NK-92 (cell line): Measurements from ENCODE around the gene UTS2R.

ENCODE experiments used
- DNase-seq: peaks from one replicate; lab custom pipeline; 2025; ENCODE audit not compliant: unreplicated experiment; lab: John Stamatoyannopoulos, UW

Gene UTS2R

DNA sequence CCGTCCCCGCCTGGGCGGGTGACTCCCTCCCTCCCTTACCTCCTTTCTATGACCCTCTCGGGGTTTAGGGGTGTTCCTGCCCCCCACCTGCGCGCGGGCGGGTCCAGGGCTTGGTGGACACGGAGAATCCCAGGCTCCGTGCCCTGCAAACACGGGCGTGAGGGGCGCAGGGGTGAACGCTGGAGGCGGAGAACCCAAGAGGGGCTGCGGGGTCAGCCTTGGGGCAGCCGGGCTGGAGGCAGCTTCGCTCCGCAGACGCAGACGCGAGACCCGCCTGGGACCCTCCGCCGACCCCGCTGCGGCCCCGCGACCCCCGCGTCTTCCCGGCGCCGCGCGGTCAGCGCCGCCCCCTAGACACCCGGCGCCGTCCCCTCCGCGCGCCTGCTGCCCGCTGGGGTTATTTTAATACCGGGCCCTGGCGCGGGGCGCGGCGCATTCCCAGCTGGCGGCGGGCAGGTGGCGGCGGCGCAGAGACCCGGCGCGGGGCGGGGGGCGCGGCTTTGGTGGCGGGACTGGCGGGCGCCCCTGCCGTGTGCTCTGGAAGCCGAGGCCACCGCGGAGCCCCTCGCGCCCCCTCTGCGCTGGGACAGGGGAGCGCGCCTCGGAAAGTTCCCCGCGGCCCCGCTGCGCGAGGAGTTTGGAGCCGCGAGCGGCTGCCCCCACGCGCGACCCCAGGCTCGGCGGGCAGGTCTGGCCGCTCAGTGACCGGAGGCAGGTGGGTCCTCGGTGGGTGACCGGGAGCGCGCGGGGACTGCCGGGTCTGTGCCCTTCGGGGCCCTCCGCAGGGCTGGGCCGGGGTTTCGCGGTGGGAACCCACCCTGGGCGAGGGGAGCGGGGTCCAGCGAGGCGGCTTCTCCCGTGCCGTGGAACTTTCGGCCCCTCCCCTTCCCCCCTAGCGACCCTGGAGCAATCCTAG is at the start of gene UTS2R:
Gene UTS2R, plus strand, starts transcription at position 433 of the 916 bp plus-strand sequence. CDS start 2,560 bp downstream, outside the sequence.
- DNase-seq, result no peak

DNA sequence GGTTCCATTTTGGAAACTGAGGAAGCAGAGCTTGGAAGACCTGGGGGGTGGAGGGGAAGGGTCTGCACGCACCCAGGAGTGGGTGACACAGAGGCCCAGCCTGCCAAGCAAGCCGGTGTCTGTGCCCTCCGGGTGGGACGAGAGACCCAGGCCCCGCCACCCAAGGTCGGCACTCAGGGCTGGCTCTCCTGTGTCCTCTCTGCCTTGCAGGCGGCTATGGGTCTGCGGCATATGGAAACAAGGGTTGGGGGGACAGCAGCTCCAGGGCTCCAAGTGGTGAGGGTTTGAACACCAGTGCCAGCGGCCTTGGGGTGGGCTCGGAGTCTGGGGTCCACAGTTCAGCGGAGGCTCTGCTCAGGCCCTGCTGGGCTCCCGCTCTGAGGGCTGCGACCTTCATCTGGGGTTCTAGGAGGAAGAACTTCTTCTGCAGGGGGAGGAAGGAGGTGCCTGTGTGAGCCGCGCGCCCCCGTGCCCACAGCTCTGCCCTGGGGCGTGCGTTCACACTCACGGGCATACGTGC is 49.6 kb upstream of the UTS2R start:
- DNase-seq, result no peak

DNA sequence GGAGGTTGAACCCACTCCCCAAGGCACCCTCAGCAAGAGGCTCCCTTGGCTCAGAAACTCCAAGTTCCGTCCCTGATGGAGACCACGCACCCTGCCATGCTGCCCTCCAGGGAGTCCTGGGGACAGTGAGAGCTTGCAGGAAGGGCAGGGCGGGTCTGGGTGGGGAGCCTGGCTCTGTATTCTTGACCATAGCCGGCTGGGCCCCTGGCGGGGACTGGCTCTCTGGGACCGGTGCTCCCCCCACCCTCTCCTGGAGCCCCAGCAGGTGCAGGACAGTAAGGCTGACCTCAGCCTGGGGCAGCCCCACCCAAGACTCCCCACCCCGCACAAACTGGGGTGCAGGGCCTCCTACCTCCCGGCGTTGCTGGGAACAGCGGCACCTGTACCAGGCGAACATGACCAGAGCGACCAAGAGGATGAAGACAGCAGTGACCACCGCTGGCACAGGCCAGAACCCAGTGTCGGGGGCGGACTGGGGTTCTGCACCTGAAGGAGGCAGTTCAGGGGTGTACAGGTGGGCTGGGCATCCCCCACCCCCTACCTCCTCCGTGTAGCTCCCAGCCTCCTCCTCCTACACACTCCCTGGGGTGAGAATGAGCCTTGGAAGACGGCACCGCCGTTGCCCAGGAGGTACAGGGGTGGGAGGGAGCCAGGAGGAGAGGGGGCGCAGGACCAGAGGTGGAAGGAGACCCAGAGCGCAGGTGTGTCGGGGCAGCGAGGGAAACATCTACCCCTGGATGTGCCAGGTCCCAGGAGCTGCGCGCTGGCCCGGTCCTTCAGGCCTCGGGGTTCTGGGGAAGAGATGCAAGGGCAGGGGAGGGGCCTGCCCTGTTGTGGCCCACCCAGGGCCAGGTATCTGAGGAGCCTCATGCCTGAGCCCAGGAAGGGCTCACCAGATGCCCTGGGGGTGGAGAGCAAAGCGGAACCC is 48.8 kb upstream of the UTS2R start:
- DNase-seq, result no peak

DNA sequence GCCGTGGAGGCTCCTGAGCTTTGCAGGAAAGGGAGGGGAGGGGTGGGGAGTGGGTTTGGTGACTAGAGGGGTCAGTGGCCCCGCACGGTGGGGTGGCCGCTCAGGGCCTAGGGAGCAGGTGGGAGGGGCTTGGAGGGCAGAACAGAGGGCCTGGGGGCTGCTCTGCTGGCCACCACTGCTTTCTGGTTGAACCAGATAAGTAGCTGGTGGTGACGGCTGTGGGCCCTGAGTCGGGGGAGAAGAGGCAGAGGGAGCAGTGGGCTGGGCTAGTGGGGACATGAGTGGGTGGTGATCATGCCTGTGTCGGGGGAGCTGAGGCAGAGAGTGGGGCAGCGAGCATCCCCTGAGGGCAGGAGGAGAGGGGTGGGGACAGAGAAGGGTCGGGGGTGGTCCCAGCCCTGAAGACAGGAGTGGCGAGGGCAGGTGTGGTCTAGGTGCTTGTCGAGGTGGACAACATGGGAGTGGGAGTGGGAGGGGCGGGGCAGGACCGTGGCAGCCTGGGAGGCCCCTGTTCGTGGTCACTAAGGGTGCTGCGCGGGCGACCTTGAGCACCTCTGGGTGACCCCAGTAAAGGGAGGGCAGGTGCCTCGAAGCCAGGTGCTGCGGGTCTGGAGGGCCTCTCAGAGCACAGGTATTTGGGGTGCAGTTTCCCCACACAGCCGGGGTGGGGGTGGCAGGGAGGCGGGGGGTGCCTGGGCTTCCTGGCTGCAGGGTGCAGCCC is 47.9 kb upstream of the UTS2R start:
- no peak for DNase-seq

DNA sequence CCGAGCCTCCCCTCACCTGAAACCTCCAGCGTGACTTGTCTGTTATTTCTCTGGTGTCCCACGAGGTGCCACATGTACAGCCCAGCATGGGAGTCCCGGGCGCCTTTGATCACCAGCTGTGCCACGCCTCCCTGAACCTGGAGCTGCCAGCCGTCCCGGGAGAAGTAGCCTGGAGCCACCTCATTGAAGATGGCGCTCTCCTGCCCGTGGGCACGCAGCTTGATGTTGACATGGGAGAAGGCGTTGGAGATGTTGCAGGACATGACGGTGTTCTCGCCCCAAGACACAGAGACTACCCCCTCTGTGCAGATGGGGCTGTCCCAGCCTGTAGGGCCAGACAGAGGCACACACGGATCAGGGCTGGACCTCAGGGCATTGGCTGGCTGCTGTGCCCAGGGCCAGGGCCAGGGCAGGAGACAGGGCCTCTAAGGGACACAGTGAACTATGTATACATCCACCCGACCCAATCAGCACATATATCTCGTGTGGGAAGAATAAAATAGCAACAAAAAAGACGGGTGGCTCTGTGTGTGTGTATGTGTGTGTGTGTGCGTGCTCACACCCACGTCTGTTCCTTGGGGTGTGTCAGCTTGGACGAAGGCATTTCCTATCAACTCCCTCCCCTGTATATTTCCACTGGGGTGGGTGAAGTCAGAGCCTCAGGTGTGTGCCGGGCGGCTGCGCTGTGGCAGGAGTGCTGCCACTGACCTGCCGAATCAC is 46.8 kb upstream of the UTS2R start:
- DNase-seq, result no peak

DNA sequence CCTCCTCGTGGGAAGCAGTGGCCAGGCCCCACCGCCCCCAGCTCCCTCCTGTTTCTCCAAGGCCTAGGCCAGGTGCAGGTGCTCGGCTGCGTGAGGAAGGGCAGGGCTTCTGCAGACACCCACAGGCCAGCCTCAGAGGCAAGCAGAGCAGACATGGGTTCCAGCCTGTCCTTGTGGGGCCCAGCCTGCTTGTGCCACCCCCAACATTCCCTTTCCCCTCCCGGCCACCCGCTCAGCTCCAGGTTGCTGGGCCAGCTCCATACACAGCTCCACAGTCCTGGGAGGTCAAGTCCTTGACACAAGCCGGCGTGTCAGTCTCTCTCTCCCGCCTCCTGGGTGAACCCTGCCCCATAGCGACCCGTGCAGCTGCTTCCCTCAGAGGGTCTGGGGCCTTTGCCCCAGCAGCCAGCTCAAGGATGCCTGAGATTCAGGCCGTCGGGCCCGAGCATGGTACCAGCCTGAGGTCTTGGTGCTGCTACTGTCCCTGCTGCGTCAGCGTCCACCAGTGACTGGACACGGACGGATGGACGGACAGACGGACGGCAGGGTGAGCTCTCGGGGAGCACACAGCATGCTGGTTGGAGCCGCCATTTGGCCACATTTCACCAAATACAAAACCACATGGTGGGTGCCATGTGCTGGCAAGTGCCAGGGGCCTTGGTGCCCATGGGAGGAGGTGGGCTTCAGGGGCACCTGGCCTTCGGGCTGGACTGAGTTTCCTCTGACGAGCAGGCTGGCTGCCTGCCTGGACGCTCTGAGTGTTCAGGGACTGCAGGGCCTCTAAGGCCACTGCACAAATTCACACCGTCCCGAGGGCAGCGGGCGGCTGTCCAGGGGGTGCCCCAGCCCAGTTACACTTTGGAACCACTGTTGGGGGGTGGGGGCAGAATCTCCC is 46.0 kb upstream of the UTS2R start:
- DNase-seq, result no peak

DNA sequence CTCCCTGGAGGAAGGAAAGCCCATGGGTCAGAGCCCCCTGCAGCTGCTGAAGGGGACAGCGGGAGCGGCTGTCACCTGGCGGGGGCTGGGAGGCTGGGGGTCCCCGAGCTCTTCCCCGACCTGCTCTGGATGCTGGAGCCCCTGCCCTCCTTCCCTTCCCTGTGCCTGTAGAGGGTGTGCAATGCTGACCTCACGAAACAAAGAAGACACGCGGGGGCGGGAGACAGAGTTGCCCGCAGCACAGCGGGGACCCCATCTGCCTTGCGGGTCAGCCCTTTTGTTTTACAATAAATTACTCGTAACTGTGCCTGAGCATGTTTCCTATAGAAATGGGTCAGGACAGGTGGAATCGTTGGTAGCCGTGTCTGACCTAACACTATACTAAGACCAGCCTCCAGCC is 44.3 kb upstream of the UTS2R start:
- DNase-seq, result no peak

DNA sequence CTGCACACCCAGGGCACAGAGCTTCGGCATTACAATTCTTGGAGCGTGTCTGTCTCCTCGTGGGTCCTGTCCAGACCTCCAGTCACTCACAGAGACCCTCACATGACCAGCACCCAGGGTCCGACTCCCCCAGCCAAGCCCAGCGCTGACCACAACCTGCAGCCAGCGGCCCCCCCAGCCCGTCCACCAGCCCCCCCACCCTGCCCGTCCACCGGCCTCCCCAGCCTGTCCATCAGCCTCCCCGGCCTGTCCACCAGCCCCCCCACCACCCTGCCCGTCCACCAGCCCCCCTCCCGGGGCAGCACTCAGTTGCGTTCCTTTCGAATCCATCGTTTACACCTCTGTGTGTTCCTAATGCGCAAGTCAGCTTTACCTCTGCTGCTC is 43.8 kb upstream of the UTS2R start:
- no peak for DNase-seq

DNA sequence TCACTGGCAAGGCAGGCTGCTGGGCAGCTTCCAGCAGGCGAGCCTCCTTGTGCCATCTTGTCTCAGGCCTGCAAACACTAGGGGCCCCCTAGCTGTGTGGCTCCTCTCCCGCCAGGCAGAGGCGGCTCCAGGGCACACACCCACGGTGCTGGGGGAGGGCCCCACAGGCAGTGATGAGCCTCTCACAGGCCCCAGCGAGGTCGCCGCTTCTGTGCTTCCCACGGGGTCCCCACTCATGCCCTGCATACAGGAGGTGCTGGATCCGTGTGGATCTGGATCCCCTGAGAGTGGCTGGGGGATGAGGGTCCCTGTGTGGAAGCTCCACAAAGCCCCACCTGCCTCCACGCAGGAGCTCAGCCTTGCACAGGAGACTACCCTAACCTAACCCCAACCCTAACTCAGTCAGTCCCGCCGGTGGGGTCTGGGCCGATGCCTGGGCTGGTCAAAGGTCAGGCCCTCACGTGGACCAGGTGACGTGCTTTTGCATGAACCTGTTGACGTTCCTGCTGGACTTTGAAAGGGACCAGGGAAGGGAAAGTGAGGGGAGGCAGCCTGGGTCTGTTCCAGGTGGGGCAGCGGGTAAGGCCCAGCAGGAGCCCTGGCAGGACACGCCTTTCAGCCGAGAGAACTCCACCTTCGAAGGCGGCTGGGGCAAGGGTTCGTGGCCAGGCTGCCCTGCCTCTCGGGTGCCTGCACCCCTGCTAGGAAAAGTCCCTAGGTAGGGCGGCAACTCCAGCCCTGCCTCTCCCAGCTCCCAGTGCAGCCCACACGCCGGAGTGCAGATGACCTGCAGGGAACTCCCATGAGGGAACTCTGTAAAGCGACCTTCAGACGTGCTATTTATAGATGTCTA is 43.2 kb upstream of the UTS2R start:
- no peak for DNase-seq

DNA sequence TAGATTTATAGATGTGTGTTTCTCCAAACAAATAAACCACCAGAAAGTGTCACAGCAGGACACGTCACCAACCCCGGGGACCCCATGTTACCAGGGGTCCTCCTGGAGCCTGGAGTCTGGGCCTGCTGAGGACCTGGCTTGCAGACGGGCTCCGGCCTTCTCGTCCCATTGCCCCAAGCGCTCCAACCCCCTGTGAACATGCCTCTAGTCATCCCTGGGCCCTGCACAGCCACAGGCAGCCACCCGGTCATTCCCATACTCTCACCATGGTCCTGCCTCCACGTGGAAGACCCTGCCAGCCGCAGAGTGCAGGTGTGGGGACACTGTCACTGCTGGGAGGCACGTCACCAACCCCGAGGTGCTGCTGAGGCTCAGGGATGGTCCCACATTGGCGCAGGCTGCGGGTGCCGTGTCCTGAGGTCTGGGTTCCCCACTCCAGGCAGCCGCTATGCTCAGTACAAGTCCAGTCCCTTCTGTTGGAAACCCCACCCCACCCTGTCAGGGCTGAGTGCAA is 42.5 kb upstream of the UTS2R start:
- no peak for DNase-seq

DNA sequence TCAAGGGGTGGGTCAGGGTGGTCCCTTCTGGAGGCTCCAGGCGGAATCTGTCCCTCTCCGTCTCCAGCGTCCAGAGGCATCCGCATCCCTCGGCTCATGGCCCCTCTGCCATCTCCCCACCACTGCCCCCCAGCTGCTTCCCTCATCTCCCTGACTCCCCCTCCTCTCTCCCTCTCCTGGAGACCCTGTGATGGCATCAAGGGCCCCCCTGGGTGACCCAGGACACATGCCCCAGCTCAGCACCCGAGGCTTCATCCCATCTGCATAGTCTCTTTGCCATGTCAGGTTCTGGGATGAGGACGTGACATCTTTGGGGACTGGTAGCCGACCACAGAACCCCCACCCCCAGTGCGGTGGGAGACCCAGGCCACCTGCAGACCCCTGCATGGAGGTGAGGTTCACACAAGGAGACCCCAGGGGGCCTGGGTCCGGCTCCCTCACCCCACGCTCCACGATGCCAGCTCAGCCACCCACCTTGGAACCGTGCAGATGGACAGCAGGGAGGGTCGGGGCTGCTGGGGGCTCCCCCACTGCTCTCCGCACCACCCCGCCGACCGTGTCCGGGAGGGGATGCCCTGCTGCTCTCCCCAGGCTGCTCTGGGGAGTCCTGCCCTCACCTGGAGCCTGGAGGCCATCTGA is 41.8 kb upstream of the UTS2R start:
- no peak for DNase-seq

DNA sequence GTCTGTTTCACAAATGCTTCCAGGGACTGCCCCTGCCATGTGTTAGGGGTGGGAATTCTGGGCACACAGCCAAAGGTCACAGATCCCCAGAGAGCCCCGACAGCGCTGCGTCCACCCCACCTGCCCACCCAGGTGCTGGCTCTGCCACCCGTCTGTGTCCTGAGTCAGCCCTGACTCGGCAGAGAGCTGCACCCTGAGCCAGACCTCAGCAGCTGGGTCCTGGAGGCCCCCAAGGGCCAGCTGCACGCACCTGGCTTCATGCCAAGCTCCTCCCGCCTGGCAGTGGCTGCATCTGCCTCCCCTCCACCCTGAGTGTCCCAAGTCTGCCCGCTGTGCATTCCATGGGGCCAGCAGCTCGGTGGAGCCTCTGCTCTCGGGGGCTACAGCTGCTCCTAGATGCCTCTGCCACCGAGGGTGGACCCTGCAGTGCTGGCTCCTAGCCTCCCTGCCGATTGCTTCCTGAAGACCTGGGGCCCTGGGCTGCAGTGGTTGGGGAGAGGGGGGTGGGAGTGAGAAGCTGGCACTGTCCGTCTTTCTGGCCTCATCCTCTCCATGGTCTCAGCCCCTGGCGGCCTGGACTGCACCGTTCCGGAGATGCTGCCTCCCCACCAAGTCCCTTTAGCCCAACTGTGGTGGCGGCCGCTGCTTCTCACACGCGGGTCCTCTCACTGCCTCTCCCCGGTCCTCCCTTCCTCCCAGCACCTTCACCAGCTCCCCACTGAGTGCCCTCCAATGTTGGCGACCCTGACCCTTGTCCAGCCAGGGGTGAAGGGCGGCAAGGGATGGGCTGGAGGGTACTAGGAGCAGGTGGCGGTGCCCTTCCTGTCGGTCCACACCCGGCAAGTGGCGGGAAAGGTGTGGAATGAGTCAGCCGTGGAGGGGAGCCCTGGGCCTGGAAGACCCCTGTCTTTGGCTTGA is 41.0 kb upstream of the UTS2R start:
- no peak for DNase-seq

DNA sequence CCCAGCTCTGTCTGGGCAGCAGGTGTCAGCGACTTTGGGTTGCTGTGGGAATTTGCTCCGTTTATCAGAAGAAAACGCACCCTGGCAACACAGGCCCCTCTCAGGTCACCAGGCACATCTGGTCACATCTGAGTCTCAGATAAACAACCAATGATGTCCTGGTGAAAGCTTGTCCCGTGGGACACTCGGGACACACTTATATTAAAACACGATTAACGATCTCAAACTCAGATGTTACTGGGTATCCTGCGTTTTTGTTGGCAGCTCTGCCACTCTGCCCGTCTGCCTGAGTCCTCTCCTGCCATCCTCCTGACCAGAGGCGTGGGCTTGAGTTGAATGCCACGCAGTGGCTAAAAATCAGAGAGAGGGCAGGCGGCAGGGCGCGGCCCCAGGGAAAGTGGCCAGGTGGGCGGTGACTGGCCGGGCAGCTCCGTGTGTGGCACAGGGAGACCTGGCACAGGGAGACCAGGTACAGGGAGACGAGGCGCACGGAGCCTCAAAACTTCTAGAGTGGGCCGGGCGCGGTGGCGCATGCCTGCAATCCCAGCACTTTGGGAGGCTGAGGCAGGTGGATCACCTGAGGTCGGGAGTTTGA is 40.1 kb upstream of the UTS2R start:
- no peak for DNase-seq

DNA sequence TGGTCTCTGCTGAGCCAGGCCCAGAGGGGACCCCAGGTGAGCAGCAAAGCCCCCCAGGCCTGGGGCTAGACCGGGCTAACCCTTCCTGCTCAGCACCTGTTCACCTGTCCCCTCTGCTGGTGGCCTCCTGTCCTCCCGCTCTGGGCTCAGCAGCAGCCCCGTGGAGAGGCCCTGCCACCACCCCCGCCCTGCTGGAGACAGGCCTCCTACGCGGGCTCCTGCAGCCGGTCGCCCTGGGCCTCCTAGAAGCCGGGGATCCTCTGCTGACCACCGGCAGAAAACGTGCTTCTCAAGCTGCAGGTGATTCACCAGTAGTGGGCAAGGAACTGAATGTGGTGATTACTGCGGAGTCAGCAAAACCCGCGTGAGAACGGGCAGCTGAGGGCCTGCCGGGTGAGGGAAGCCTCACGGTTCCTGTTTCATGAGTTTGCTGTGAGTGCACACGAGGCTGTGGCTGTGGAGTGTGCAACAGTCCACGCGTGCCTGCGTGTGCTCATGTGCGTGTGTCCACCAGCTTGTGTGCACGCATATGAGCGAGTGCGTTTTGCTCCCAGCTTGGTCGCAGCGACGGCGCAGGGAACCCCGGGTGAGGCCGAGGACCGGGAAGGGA is 38.8 kb upstream of the UTS2R start:
- no peak for DNase-seq

DNA sequence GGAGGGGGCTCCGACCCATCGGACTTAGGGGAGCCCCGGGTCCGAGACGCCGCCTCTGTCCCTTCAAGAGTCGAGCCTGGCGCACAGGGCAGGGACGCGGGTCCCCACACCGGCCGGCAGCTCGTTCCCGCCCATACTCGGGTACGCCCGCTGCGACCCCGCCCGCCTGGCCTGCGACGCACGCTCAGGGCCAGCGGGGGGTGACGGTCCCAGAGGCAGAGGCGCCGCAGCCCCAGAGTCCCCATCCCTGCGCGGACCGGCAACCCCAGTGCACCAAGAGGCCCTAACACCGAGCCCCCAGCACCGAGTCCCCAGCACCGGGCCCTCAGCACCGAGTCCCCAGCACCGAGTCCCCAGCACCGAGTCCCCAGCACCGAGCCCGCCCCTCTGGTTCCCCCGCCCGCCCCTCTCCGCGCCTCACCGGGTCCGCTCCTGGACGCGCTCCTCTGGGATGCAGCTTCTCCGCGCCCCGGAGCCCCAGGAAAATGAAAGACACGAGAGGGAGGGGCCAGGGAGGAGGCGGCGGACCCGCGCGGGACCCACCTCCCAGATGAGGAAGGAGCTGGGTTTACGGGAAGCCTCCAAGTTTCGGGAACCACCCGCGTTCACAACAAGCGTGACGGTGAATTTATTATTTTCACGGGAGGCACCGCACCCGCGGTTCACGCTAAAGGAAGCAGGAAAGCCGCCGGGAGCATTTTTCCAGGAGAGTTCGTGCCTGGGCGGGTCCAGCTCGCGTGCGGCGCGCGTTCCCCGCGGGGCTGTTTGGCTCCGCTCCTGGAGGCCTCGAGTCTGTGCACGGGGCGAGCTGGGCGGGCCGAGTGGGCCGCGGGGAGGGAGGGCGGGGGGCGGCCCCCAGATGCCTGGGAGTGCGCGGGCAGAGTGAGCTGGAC is 38.0 kb upstream of the UTS2R start, which contains the start of gene SECTM1:
Gene SECTM1, minus strand, starts transcription at position 488 of the 893 bp plus-strand sequence. CDS start 6,526 bp downstream, outside the sequence.
- no peak for DNase-seq
